Measurements from ENCODE around the gene KMT2C.
A peak's percentile ranks its signal among the peaks of the same experiment; 100 is the strongest.
"Not testable (repeated sequence)": the region's sequence is repeated elsewhere in the genome, so short reads cannot be mapped to it uniquely, and the experiment has no call there.

GRCh38 chr7:152394214-152394613, 41.6 kb downstream of the KMT2C start:
- TF ChIP-seq, protein P1, sequence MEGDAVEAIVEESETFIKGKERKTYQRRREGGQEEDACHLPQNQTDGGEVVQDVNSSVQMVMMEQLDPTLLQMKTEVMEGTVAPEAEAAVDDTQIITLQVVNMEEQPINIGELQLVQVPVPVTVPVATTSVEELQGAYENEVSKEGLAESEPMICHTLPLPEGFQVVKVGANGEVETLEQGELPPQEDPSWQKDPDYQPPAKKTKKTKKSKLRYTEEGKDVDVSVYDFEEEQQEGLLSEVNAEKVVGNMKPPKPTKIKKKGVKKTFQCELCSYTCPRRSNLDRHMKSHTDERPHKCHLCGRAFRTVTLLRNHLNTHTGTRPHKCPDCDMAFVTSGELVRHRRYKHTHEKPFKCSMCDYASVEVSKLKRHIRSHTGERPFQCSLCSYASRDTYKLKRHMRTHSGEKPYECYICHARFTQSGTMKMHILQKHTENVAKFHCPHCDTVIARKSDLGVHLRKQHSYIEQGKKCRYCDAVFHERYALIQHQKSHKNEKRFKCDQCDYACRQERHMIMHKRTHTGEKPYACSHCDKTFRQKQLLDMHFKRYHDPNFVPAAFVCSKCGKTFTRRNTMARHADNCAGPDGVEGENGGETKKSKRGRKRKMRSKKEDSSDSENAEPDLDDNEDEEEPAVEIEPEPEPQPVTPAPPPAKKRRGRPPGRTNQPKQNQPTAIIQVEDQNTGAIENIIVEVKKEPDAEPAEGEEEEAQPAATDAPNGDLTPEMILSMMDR (tag by site-specific recombination; IDR thresholded peaks at IDR 0.05): peak; percentile 30; the same call in 1 of the 2 replicates
- TF ChIP-seq KLF10 (tag by site-specific recombination; IDR thresholded peaks at IDR 0.05): not testable (repeated sequence)
